GM18519 (cell line): Measurements from ENCODE around the gene SEMA3G.
A peak's percentile ranks its signal among the peaks of the same experiment; 100 is the strongest.

Experiments
- ATAC-seq: cut with Tn5 transposase; IDR thresholded peaks from one replicate; pipeline ENCODE4 v1.9.1; 2021; ENCODE audit warnings: mild to moderate bottlenecking, moderate library complexity; ENCODE audit not compliant: unreplicated experiment, low FRiP score

The SEMA3G gene

GRCh38 chr3:52479877-52480575 lies 35.1 kb upstream of the SEMA3G start:
- ATAC-seq = no peak

DNA sequence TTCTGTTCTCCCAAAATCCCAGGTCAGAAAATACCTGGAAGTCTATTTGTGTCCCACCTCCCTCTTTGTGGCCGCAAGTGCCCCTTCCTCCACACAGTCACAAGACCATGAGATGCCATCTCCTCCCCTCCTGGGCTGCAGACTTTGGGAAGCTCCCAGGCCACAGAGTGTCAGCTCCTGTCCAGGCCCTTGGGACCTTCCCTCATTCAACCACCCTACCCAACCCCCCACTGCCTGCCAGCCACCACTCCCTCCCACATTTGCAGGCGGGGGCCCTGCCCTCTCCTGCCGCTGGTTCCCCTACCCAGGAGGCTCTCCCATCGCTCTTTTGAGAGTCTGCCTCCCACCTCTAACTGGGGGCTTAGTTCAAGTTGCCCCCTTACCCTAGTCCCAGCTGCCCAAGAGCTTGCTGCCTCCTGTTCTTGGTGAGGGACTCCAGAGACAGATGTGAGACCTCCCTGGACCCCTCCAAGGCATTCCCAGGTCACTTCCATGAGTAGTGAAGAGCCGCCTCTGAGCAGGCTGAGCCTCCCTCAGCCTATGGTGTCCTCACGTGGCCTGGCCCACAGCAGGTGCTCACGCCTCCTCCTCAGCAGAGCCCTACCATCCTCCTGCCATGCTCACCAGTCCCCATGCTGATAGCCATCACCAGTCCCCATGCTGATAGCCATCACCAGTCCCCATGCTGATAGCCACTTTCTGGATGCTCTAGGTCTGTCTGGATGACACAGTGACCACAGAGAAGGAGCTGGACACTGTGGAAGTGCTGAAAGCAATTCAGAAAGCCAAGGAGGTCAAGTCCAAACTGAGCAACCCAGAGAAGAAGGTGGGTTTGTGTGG lies 34.4 kb upstream of the SEMA3G start:
- no peak for ATAC-seq

DNA sequence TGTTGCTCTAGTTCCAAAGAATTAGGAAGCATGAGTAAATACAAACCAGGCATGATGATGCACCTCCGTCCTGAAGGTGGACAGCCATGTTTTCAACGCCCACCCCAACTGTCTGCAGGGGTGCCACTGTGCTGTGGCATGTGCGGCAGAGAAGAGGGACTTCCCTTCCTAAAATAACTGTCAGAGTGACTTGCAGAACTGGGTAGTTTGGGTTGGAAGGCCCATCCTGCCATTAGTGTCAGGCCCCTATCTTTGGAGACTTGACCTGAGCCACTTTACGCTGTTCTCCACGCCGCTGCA lies 32.8 kb upstream of the SEMA3G start:
- ATAC-seq = no peak

- ATAC-seq = no peak
Observed at GRCh38 chr3:52477076-52477795, 32.3 kb upstream of the SEMA3G start.

GRCh38 chr3:52473026-52473425 lies 28.1 kb upstream of the SEMA3G start:
- no peak for ATAC-seq

DNA sequence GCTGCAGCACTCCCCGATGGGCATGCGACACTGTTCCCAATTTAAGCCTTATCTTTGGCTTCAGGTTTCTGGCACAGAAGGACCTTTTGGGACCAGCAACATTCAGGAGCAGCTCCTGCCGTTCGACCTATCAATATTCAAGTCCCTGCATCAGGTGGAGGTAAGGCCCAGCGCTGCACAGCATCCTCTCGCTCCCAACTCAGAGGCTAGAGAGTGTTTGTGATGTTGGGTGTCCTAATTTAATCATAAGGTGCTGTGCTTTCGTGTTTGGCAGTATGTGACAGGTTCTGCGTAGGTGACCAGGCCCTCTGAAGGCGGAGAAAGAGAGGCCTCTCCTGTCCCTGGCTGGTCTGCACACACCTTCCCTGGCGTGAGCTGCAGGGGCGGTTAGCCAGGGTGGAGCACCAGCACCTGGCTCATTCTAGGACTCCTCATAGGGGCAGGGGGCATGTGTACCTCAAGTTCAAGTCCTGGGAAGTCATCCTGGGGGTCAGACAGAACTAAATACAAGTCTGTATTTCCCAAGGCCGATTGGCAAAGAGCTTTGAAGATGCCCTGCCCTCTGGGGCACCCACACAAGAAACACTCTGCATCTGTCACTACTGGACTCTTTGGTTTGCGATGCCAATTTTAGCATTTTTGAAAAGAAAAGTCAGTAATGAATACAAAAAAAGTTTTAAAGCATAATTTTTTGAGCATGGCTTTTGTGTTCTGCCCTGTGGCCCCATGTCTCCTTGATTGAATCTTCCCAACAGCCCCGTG lies 27.5 kb upstream of the SEMA3G start:
- no peak for ATAC-seq

- no peak for ATAC-seq
Observed at GRCh38 chr3:52471371-52472238, 26.7 kb upstream of the SEMA3G start.

GRCh38 chr3:52470920-52471319 lies 26.0 kb upstream of the SEMA3G start:
- ATAC-seq = no peak

- no peak for ATAC-seq
Observed at GRCh38 chr3:52469001-52469400, 24.1 kb upstream of the SEMA3G start.

DNA sequence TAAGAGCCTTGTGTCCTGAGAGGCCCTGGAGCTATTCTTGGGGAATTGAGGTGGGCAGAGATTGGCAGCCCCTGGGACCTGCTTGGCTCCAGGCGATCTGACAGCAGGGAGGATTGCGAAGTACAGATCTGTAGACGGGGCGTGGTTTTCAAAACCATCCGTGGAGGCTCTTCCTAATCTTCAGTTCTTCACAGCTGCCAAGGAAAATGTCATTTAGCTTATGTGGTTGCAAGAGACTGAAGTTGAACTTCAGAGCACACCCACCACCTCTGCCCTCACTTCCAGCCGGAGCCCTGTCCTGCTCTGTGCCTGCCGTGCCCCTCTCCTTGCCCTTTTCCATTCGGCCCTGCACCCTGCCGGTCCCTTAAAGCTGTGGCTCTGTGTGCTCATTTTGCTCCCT lies 23.4 kb upstream of the SEMA3G start:
- no peak for ATAC-seq

DNA sequence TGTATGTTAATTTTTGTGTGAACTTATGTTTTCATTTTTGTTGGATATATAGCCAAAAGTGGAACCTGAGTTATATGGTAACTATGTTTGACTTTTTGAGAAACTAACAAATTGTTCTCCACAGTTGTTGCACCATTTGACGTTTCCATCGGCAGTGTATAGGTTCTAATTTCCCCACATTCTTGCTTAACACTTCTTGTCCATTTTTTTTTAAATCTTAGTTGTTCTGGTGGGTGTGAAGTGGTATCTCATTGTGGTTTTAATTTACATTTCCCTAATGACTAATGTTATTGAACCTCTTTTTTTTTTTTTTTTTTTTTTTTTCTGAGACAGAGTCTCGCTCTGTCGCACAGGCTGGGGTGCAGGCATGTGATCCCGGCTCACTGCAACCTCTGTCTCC lies 18.5 kb upstream of the SEMA3G start:
- no peak for ATAC-seq

- ATAC-seq = no peak
Observed at GRCh38 chr3:52461874-52462273, 17.0 kb upstream of the SEMA3G start.

DNA sequence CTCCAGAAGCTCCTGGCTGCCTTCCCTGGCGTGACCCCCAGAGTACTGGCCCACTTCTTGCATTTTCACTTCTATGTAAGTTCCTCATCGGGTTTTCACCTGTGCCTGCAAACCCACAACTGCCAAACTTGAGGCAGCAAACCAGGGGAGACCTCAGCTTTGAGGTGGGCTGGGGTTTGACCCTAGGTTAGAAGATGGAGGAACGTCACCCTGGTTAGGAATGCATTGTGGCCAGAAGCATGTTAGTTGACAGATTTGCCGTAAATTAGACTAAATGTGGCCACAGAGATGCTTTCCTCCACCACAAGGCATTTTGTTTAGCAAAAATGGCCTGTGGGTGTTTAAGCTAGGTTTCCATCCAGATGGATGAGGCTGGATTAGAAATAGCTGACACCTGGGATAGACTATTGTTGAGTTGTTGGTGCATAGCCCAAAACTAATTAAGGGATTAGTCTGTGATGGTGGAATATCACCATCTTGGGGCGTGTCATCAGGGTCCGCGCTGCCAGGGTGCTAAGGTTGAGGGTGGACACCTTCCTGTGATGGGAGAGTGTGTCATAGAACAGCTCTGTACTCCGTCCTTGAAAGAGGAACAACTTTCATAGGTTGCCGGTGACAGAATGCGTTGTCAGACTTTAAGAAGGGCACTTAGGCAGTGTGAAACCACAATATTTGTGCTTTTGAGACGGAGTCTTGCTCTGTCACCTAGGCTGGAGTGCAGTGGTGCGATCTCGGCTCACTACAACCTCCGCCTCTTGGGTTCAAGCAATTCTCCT lies 14.1 kb upstream of the SEMA3G start:
- ATAC-seq = no peak

DNA sequence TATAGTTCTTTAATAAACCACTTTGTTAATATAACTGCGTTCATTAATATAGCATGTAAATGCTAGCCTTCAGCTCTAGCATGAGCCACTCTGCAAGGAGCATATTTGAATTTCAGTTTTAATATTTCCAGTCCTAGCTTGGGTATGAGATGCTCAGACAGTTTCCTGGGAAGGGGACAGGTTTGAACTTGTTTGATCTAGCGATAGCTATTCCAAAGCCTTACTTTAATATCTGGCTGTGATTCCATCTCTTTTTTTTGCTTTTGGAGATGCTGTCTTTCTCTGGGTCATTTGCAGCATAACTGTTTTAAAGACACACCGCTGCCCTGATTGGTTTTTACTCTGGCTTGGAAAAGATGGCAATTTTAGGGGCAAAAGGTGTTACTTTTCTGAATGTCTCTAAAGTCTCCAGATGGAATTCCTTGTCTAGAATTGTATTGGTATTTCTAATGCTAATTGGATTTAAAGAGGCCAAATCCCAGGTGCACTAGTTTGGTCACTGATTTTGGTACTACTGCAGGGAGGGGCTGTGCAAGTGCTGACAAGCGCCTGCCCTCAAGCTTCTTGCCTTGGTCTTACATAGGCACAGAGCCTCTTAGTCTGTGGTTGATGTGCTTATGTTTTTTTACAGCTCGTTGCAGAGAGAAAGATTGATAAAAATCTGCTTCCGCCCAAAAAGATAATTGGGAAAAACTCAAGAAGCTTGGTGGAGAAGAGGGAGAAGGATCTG lies 13.3 kb upstream of the SEMA3G start:
- no peak for ATAC-seq

DNA sequence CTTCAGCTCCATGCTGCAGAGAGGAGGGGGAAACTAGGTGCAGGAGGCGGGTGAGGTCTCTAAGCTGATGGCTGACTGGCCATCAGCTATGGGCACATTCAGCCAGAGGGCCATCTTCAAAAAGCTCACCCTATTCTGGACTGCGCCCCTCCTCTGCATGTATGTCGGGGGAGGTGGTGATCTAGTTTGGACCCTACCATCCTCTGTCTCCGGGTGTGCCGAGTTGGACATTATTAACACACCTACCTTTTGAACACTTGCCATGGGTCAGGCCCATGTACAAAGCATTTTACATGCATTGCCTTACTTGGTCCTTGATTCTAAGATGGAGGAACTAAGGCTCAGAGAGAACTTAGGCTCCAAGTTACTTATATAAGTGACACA lies 11.9 kb upstream of the SEMA3G start:
- ATAC-seq = no peak

- no peak for ATAC-seq
Observed at GRCh38 chr3:52456169-52456799, 11.4 kb upstream of the SEMA3G start.

DNA sequence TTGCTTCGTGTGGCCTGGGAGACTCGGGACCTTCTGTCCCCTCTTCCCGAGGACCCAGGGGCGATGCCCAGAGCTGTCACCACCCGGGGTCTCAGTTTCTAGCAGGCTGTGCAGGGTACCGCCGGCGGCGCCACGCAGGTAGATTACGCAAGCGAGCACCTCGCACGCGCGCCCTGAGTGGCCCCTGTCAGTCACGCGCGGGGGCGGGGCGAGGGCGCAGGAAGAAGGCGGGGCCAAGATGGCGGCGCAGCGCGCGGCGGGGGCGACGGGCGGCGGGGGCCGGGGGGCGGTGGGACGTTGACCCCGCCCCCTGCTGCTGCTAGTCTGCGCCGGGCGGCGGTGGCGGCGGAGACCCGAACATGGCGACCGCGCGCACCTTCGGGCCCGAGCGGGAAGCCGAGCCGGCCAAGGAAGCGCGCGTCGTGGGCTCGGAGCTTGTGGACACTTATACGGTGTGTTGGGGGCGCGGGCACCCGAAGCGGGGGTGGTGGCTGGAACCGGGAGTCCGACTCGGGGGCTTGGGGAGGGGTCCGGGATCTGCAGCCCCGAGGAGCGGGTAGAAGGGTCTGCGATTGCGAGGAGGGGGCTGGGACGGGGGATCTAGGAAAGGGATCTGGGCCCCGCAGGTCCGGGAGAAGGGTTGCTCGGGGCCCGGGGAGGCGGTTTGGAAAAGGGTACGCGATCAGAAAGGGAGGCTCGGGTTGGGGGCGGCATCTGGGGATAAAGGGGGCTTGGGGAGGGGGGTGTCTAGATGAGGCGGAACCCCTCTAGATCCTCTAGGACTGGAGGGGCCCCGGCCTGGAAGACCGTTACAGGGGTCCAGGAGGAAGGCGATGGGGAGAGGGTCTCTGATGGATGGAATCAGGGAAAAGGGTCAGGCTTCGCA lies 10.6 kb upstream of the SEMA3G start, which contains the start of gene NISCH:
Gene NISCH (plus strand): TSS at position 322 of the 886 bp plus-strand sequence. CDS start 38 bp downstream, at position 360.
- peak; percentile 60 for ATAC-seq
